ENCODE results near the gene NINJ1.

GRCh38 chr9:93128011-93128714, 5.9 kb downstream of the NINJ1 start:
- TF ChIP-seq POLR2A (IDR thresholded peaks at IDR 0.05): no peak
- TF ChIP-seq, protein P1, sequence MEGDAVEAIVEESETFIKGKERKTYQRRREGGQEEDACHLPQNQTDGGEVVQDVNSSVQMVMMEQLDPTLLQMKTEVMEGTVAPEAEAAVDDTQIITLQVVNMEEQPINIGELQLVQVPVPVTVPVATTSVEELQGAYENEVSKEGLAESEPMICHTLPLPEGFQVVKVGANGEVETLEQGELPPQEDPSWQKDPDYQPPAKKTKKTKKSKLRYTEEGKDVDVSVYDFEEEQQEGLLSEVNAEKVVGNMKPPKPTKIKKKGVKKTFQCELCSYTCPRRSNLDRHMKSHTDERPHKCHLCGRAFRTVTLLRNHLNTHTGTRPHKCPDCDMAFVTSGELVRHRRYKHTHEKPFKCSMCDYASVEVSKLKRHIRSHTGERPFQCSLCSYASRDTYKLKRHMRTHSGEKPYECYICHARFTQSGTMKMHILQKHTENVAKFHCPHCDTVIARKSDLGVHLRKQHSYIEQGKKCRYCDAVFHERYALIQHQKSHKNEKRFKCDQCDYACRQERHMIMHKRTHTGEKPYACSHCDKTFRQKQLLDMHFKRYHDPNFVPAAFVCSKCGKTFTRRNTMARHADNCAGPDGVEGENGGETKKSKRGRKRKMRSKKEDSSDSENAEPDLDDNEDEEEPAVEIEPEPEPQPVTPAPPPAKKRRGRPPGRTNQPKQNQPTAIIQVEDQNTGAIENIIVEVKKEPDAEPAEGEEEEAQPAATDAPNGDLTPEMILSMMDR (IDR thresholded peaks at IDR 0.05): no peak
